CD4-positive, alpha-beta T cell treated with Interleukin-10 for 1 hour (primary cell): ENCODE results near the gene TNFAIP8L1.
"Not testable (repeated sequence)": the region's sequence is repeated elsewhere in the genome, so short reads cannot be mapped to it uniquely, and the experiment has no call there.

Experiments
- DNase-seq: peaks from one replicate; pipeline ENCODE4 v3.0.0-alpha.2; 2020

The TNFAIP8L1 gene

GRCh38 chr19:4652075-4652474 is 12.8 kb downstream of the TNFAIP8L1 start:
- no peak for DNase-seq

DNA sequence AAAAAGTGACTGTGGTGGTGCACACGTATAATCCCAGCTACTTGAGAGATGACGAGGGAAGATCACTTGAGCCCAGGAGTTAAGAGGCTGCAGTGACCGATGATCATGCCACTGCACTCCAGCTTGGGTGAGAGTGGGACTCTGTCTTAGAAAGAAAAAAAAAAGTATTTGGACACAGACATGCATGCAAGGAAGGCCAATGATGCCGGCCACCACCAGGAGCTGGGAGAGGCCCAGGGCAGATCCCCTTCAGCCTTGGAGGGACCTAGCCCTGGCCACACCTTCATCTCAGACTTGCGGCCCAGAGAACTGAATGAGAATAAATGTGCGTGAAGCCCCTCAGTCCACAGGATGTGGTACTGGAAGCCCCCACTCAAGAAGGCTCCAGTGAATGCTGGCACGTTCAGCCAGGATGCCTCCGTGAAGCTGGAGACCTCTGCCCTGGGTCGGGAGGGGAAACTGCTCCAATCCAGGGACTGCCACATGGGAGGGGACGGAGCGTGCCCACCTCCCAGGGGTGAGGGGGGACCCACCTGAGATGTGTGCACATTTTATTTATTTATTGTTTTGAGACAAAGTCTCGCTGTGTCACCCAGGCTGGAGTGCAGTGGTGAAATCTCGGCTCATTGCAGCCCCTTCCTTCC is 14.6 kb downstream of the TNFAIP8L1 start:
- no peak for DNase-seq

DNA sequence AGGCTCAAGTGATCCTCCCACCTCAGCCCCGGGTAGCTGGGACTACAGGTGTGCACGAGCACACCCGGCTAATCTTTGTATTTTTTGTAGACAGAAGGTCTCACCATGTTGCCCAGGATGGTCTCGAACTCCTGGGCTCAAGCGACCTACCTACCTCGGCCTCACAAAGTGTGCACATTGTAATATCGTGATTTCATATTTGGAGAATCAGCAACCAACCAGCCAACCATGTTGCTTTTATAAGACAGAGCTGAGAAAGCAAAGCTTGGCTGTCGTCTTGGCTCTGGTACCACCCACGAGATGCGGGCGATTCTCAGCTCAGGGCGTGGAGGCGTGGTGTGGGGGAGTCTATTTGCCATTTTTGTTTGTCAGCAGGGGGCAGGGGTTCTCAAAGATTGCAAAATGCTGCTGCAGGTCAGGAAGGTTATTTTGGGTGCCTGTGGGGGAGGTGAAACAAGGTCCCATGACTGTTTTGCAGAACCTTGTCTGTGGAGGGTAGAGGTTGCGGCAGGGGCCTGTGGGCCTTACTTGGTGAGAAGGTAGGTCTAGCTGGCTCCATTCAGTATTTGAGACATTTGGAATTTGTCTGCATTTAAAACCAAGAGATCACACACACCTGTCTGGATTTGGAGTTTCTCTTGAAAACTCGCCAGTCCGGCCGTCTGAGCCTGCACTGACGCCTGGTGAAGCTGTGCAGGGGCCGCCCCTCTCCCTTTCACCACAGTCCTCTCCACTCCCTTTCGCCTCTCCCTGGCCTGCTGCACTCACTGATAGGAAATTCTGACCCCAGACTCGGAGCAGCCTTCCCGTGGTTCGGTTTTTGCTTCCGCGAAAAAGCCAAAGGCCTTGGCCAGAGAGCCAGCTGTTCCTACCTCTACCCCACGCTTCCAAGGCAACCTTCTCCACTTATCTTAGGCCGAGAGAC is 15.4 kb downstream of the TNFAIP8L1 start:
- DNase-seq, result no peak

GRCh38 chr19:4656102-4656501 is 16.8 kb downstream of the TNFAIP8L1 start:
- DNase-seq, result no peak

DNA sequence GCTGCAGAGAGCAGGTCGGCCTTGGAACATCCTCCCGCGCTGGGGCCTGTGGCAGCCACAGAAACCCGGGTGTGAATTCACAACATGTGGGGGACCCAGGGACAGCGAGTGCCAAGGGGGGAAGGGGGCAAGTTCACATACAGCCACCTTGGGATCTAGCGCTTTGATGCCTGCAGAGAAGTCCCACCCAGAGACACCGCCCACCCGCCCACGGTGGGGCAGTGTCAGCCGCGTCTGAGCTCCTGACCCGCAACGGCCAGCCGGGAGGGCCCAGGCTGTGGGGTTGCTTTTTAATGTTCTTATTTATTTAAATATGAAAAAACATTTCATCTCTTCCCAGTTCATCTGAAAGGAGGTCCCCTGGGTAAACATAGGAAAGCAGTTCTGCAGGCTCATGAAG is 17.9 kb downstream of the TNFAIP8L1 start:
- DNase-seq, result no peak

DNA sequence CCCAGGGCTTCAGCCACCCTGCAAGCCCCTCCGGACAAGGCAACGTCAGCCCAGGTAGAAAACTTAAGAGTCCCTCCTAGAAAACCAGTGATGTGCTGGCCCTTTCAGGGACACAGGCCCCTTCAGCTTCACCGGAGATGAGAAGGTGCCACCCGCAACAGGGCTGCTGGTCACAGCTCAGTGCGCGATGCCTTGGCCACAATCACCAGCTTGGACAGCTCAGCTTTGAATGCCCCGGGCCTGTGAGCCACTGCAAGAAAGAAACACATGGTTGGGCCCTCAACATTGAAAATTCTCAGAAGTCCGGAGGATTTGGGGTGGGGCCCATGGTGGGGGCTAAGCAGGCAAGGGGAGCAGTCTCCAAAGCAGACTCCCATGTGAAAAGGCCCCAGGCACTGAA is 18.5 kb downstream of the TNFAIP8L1 start:
- no peak for DNase-seq

- no peak for DNase-seq
Observed at GRCh38 chr19:4660181-4660791, 21.0 kb downstream of the TNFAIP8L1 start.

- DNase-seq, result no peak
Observed at GRCh38 chr19:4660993-4661392, 21.7 kb downstream of the TNFAIP8L1 start.

GRCh38 chr19:4662020-4662695 is 22.8 kb downstream of the TNFAIP8L1 start:
- DNase-seq, result no peak

DNA sequence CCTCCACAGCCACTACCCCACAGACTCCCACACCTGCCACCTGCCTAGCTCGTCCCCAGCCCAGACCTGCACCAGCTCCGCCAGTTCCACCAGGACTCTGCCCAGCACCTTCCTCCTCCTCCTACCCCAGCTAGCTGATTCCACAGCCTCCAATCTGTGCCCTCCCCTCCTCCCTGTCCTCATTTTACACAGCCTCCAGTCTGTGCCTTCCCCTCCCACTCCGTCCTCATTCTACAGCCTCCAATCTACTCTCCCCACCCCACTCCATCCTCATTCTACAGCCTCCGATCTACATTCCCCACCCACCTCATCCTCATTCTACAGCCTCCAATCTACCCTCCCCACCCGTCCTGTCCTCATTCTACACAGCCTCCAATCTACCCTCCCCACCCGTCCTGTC is 23.5 kb downstream of the TNFAIP8L1 start:
- DNase-seq, result no peak

DNA sequence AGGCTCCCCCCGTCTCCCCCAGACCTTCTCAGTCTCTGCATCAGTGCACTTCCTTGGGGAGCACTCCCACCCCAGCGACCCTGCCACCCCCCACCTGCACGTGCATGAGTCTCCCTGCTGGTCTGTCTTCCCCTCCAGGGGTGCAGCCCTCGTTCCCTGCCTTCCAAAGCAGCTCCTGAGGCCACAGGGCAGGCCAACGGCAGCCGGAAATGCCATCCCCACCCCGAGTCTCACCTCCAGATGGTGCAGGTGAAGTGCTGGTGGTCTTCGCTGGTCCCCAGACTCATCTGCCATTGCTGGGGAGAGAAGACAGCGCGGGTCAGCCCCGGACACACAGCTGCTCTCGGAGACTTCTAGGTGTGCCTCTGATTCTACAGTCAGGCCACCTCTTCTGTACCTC is 25.3 kb downstream of the TNFAIP8L1 start:
- no peak for DNase-seq

DNA sequence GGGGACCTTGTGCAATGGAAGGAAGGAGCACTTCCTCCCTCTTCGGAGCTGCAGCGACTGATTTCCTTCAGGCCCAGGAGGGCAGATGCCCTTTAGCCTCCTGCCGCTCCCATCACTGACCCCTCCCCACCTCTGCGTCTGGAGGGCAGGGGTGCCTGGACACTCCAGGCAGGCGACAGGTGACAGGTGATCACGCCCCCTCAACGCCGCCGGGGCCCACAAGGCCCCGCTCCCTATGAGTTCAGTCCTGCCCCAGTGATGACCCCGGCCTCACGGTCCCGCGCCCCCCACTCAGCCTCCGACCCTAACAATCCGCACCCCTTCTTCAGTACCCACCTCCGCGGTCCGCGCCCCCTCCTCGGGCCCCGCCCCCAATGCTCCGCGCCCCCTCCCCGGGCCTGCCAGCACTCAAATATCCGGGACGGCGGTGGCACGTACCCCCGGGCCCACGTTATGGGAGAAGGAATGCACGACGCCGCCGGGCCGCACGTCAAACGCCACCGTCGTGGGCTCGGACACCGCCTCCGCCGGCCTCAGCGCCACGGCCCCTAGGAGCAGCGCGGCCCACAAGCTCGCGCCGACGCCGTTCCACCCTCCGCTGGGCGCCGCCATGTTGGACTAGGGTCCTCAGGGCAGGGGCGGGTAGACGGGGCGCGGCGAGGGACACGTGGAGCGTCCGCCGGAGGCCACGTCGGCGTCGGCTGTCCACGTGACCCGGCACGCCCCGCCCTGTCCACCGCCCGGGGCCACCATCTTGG is 30.6 kb downstream of the TNFAIP8L1 start, which contains the start of gene MYDGF:
TSS of gene MYDGF (minus strand) at position 620 of the 758 bp plus-strand sequence. CDS start at position 612, 8 bp downstream.
- peak; percentile 94 for DNase-seq

DNA sequence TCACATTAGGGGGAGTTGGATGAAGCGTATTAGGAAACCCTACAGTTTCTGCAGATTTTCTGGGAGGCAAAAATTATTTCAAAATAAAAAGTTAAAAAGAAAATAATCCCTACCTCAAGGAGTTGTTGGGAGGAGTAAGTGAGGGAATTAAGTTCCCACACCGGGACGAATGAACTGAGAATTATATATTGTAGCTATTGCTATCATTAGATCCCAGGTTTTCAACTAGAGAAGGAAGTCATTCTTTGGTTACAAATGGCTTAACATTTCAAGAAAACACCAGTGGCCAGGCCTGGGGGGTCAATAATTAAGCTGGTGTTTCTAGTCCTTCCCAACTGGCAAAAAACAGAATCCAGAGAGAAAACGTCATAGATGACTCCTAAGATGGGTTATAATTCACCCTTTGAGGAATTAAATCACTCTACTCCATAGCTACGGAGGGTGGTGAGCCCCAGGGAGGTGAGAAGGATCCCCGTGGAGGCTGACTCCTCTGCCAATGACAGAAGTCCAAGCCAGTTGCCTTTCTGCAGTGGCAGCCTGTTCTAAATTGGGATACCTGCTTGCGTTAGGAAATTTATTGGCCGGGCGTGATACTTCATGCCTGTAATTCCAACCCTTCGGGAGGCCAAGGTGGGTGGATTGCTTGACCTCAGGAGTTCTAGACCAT is 32.0 kb downstream of the TNFAIP8L1 start:
- no peak for DNase-seq

GRCh38 chr19:4673216-4673615 is 33.9 kb downstream of the TNFAIP8L1 start:
- no peak for DNase-seq

DNA sequence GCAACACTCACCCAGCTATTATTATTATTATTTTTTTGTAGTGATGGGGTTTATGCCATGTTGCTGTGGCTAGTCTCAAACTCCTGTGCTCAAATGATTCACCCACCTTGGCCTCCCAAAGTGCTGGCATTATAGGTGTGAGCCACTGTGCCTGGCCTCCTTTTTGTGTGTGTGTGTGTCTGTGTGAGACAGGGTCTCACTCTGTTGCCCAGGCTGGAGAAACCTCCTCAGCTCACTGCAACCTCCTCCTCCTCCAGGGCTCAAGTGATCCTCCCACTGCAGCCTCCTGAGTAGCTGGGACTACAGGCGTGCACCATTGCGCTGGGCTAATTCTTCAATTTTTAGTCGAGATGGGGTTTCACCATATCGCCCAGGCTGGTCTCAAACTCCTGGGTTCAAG is 34.4 kb downstream of the TNFAIP8L1 start:
- DNase-seq, result no peak

GRCh38 chr19:4675346-4675745 is 36.0 kb downstream of the TNFAIP8L1 start:
- no peak for DNase-seq

GRCh38 chr19:4676955-4677731 is 37.8 kb downstream of the TNFAIP8L1 start:
- peak; percentile 19 for DNase-seq

GRCh38 chr19:4678881-4679790 is 39.8 kb downstream of the TNFAIP8L1 start:
- DNase-seq, result peak; percentile 19

DNA sequence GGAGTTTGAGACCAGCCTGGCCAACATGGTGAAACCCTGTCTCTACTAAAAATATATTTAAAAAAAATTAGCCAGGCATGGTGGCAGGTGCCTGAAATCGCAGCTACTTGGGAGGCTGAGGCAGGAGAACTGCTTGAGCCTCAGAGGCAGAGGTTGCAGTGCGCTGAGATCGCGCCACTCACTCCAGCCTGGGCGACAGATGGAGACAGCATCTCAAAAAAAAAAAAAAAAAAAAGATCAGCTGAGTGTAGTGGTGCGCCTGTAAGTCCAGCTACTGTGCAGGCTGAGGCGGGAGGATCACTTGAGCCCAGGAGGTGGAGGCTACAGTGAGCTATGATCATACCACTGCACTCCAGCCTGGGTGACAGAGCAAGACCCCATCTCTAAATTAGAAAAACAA is 40.7 kb downstream of the TNFAIP8L1 start:
- DNase-seq, result not testable (repeated sequence)
